Measurements from ENCODE around the gene TMEM130. TPM values are rescaled to one million over a fixed set of nuclear protein-coding genes. Genes with fewer than 3 reads are reported as not detected.

The TMEM130 gene
- total RNA-seq, 1 experiment from 2014 or later: not detected

GRCh38 chr7:98802088-98802780, 67.6 kb downstream of the TMEM130 start:
- Mint-ChIP-seq H3K4me3 (ENCODE audit: low read depth, unreplicated experiment) (no peak overlapping the region), H3K9me3 (ENCODE audit: low read depth, unreplicated experiment) (no peaks in the 10 kb centered on the region), H3K36me3 (ENCODE audit: insufficient read depth, unreplicated experiment) (no peaks in the 10 kb centered on the region), H3K27me3 (ENCODE audit: unreplicated experiment) (no peaks in the 10 kb centered on the region), H3K4me1 (ENCODE audit: low read depth, unreplicated experiment) (no peaks in the 10 kb centered on the region), H3K27ac (ENCODE audit: unreplicated experiment) (no peak overlapping the region)
- TF ChIP-seq CTCF (IDR thresholded peaks at IDR 0.05; ENCODE audit: unreplicated experiment): no peak
- intact Hi-C loops (cut with micrococcal nuclease; ENCODE audit: unreplicated experiment): no loop called here
- DNase-seq: peak; percentile 62
- CTCF ChIA-PET: no interaction called here
- BruUV-seq (replicated peaks): no TSS peak

- no peak for DNase-seq
- BruUV-seq (replicated peaks): no TSS peak
- TF ChIP-seq CTCF (IDR thresholded peaks at IDR 0.05; ENCODE audit: unreplicated experiment): no peak
- no peaks in the 10 kb centered on the region for H3K9me3 Mint-ChIP-seq (ENCODE audit: low read depth, unreplicated experiment)
- no peaks in the 10 kb centered on the region for H3K4me1 Mint-ChIP-seq (ENCODE audit: low read depth, unreplicated experiment)
- no peaks in the 10 kb centered on the region for H3K36me3 Mint-ChIP-seq (ENCODE audit: insufficient read depth, unreplicated experiment)
- H3K4me3 Mint-ChIP-seq (ENCODE audit: low read depth, unreplicated experiment): no peak overlapping the region
- intact Hi-C loops (cut with micrococcal nuclease; ENCODE audit: unreplicated experiment): no loop called here
- no peaks in the 10 kb centered on the region for H3K27me3 Mint-ChIP-seq (ENCODE audit: unreplicated experiment)
- no peak overlapping the region for H3K27ac Mint-ChIP-seq (ENCODE audit: unreplicated experiment)
- CTCF ChIA-PET: no interaction called here
Observed at GRCh38 chr7:98800996-98801395, 68.8 kb downstream of the TMEM130 start.

- peak; percentile 27 for DNase-seq
- BruUV-seq (replicated peaks): no TSS peak
- CTCF ChIA-PET: no interaction called here
- Mint-ChIP-seq H3K4me3 (ENCODE audit: low read depth, unreplicated experiment) (no peak overlapping the region), H3K9me3 (ENCODE audit: low read depth, unreplicated experiment) (no peaks in the 10 kb centered on the region), H3K27me3 (ENCODE audit: unreplicated experiment) (no peaks in the 10 kb centered on the region), H3K36me3 (ENCODE audit: insufficient read depth, unreplicated experiment) (no peaks in the 10 kb centered on the region), H3K27ac (ENCODE audit: unreplicated experiment) (no peak overlapping the region), H3K4me1 (ENCODE audit: low read depth, unreplicated experiment) (no peaks in the 10 kb centered on the region)
- intact Hi-C loops (cut with micrococcal nuclease; ENCODE audit: unreplicated experiment): no loop called here
- TF ChIP-seq CTCF (IDR thresholded peaks at IDR 0.05; ENCODE audit: unreplicated experiment): no peak
Observed at GRCh38 chr7:98797150-98797549, 72.7 kb downstream of the TMEM130 start.

Small RNA genes within 50 kb of the gene (microRNA-seq; reads per million reads assigned to microRNA genes)
- gene MIR3609: 3.9 reads per million, percentile 7 among the genes with 10 or more reads in this experiment

Other genes with a start within 250 kb of the TMEM130 start
- 28.0 and 30.9 TPM in 2 replicates for gene TRRAP, start 8.5 kb upstream of the TMEM130 start, total RNA-seq (2022)

Measured in Calu3 (cell line).